C4-2B (cell line): ENCODE data around the gene TMEM259.

Experiments used
- H3K27ac ChIP-seq: fragments of 450-650 bp; 2 replicates; pipeline ENCODE4 v1.5.1; 2017
- CTCF ChIP-seq: fragments of 450-650 bp; conservative IDR thresholded peaks from 2 replicates; pipeline ENCODE4 v1.5.1; 2017; ENCODE audit warnings: mild to moderate bottlenecking
- ZFX ChIP-seq: fragments of 450-650 bp; IDR thresholded peaks from 2 replicates; pipeline ENCODE4 v1.6.1; 2017

TMEM259 gene

GRCh38 chr19:980133-980998, 40.6 kb downstream of the TMEM259 start:
- TF ChIP-seq CTCF, result no peak
- TF ChIP-seq ZFX, result no peak
- H3K27ac ChIP-seq, result no peak overlapping the region

- TF ChIP-seq ZFX (no peak), CTCF (no peak)
- no peak overlapping the region for H3K27ac ChIP-seq
Measured at GRCh38 chr19:979318-979741, 41.6 kb downstream of the TMEM259 start.

- no peak for TF ChIP-seq CTCF
- TF ChIP-seq ZFX, result no peak
- no peak overlapping the region for H3K27ac ChIP-seq
Measured at GRCh38 chr19:977058-977464, 43.9 kb downstream of the TMEM259 start.

- no peak for TF ChIP-seq ZFX
- no peak for TF ChIP-seq CTCF
- no peak overlapping the region for H3K27ac ChIP-seq
Measured at GRCh38 chr19:976476-976875, 44.4 kb downstream of the TMEM259 start.

- no peak overlapping the region for H3K27ac ChIP-seq
- TF ChIP-seq CTCF (no peak), ZFX (no peak)
Measured at GRCh38 chr19:974564-975257, 46.2 kb downstream of the TMEM259 start.

GRCh38 chr19:973726-974563, 47.0 kb downstream of the TMEM259 start:
- TF ChIP-seq CTCF (no peak), ZFX (no peak)
- no peak overlapping the region for H3K27ac ChIP-seq
